GM21717 (cell line): ENCODE data around the gene RNF225.
"Not testable (repeated sequence)": the region's sequence is repeated elsewhere in the genome, so short reads cannot be mapped to it uniquely, and the experiment has no call there.

Experiments used
- ATAC-seq: cut with Tn5 transposase; IDR thresholded peaks from one replicate; pipeline ENCODE4 v1.9.1; 2021; ENCODE audit warnings: mild to moderate bottlenecking, moderate library complexity; ENCODE audit not compliant: unreplicated experiment

The RNF225 gene

GRCh38 chr19:58386576-58387337 lies 8.7 kb upstream of the RNF225 start, which contains the start of gene RPS5:
RPS5 (plus strand) TSS chr19:58387269; CDS start chr19:58388138, 869 bp downstream.
- ATAC-seq, result peak; percentile 76

- peak; percentile 7 for ATAC-seq
These were observed 7.9 kb upstream of the RNF225 start for GRCh38 chr19:58387338-58388174.

- ATAC-seq, result no peak
These were observed 7.3 kb upstream of the RNF225 start for GRCh38 chr19:58388175-58388526.

GRCh38 chr19:58392945-58393724 lies 2.3 kb upstream of the RNF225 start:
- ATAC-seq, result no peak

- no peak for ATAC-seq
These were observed 1.8 kb upstream of the RNF225 start for GRCh38 chr19:58393725-58394033.

- ATAC-seq, result no peak
These were observed 636 bp upstream of the RNF225 start for GRCh38 chr19:58394821-58395219.

- ATAC-seq, result no peak
These were observed 647 bp downstream of the RNF225 start for GRCh38 chr19:58395979-58396627.

- no peak for ATAC-seq
These were observed 1.5 kb downstream of the RNF225 start for GRCh38 chr19:58396691-58397532.

GRCh38 chr19:58397533-58398037 lies 2.1 kb downstream of the RNF225 start:
- ATAC-seq, result no peak

- no peak for ATAC-seq
These were observed 2.6 kb downstream of the RNF225 start for GRCh38 chr19:58398087-58398486.

GRCh38 chr19:58398545-58398944 lies 3.1 kb downstream of the RNF225 start:
- no peak for ATAC-seq

GRCh38 chr19:58399903-58400302 lies 4.4 kb downstream of the RNF225 start:
- ATAC-seq, result no peak

- ATAC-seq, result no peak
These were observed 5.0 kb downstream of the RNF225 start for GRCh38 chr19:58400316-58400915.

- ATAC-seq, result peak; percentile 95
These were observed 5.7 kb downstream of the RNF225 start for GRCh38 chr19:58400916-58401839.

- ATAC-seq, result no peak
These were observed 6.5 kb downstream of the RNF225 start for GRCh38 chr19:58401840-58402421.

GRCh38 chr19:58403920-58404478 lies 8.5 kb downstream of the RNF225 start:
- not testable (repeated sequence) for ATAC-seq

GRCh38 chr19:58406818-58407657 lies 11.6 kb downstream of the RNF225 start:
- no peak for ATAC-seq
